Right atrium auricular region (tissue), 2 donors: Measurements from ENCODE around the gene ANKRD6. TPM values are rescaled to one million over a fixed set of nuclear protein-coding genes. Genes with fewer than 3 reads are reported as not detected.

Experiments
- DNase-seq: peaks from one replicate; pipeline ENCODE4 v3.0.0-alpha.2; 2019; ENCODE audit warnings: low spot score
- H3K27ac ChIP-seq, 2 donors: fragments of 200-600 bp; sonication (generic); 1 replicate in 1 of 2; 2 replicates in 1 of 2; pipeline ENCODE4 v1.5.1; 2016 to 2019
- H3K27me3 ChIP-seq, 2 donors: fragments of 200-600 bp; sonication (generic); one replicate each; pipeline versions ENCODE4 v1.5.1 to v1.6.0; 2017 to 2019
- H3K36me3 ChIP-seq: fragments of 200-600 bp; sonication (generic); one replicate; pipeline ENCODE4 v1.5.1; 2016
- H3K4me1 ChIP-seq, 2 donors: fragments of 200-600 bp; sonication (generic); one replicate each; pipeline versions ENCODE4 v1.5.1 to v1.6.0; 2017 to 2019
- H3K4me3 ChIP-seq, 2 donors: fragments of 200-600 bp; sonication (generic); 1 replicate in 1 of 2; 2 replicates in 1 of 2; pipeline ENCODE4 v1.5.1; 2017 to 2019; ENCODE audit warnings: mild to moderate bottlenecking in 1 of 2, moderate library complexity in 1 of 2
- H3K9me3 ChIP-seq, 2 donors: fragments of 200-600 bp; sonication (generic); one replicate each; pipeline ENCODE4 v1.5.1; 2019
- CTCF ChIP-seq, 2 donors: fragments of 200-600 bp; sonication (generic); IDR thresholded peaks; one replicate each; pipeline ENCODE4 v1.5.1; 2019; ENCODE audit warnings: antibody characterized with exemption in 2 of 2
- total RNA-seq, 2 donors: library from RNA; depleted of rRNA; stranded (reverse); fragments of >200 nt; gene quantifications; one replicate each; pipeline ENCODE4 v1.1.0, GENCODE V29; 2016

The ANKRD6 gene
- total RNA-seq, 2 donors from 2014 or later: 9.2 to 12.3 TPM

GRCh38 chr6:89596484-89596883 lies 163.5 kb downstream of the ANKRD6 start:
- no peak for DNase-seq
- TF ChIP-seq CTCF (IDR thresholded peaks at IDR 0.05): no peak
- peaks cover 0 to 5% of the 10 kb centered on the region in 2 donors for H3K4me1 ChIP-seq

GRCh38 chr6:89597372-89597771 lies 164.4 kb downstream of the ANKRD6 start:
- Histone ChIP-seq H3K27ac (no peak overlapping the region), H3K4me1 (peaks cover 0 to 5% of the 10 kb centered on the region in 2 donors), H3K27me3 (no peaks in the 10 kb centered on the region), H3K9me3 (no peaks in the 10 kb centered on the region), H3K36me3 (no peaks in the 10 kb centered on the region), H3K4me3 (no peak overlapping the region)
- no peak for TF ChIP-seq CTCF (IDR thresholded peaks at IDR 0.05)
- DNase-seq: no peak

More at GRCh38 chr6:89596484-89596883, 163.5 kb downstream of the ANKRD6 start:
- Histone ChIP-seq H3K36me3 (no peaks in the 10 kb centered on the region), H3K4me3 (no peak overlapping the region), H3K27ac (no peak overlapping the region), H3K9me3 (no peaks in the 10 kb centered on the region), H3K27me3 (no peaks in the 10 kb centered on the region)

GRCh38 chr6:89597988-89598387 lies 165.0 kb downstream of the ANKRD6 start:
- TF ChIP-seq CTCF (IDR thresholded peaks at IDR 0.05): no peak
- H3K27me3 ChIP-seq: no peaks in the 10 kb centered on the region
- no peak overlapping the region for H3K27ac ChIP-seq
- no peaks in the 10 kb centered on the region for H3K36me3 ChIP-seq
- H3K4me1 ChIP-seq: peaks cover 0 to 5% of the 10 kb centered on the region in 2 donors
- H3K9me3 ChIP-seq: no peaks in the 10 kb centered on the region
- H3K4me3 ChIP-seq: no peak overlapping the region
- DNase-seq: no peak

GRCh38 chr6:89599727-89600126 lies 166.8 kb downstream of the ANKRD6 start:
- H3K4me1 ChIP-seq: peaks cover 0 to 5% of the 10 kb centered on the region in 2 donors
- no peaks in the 10 kb centered on the region for H3K9me3 ChIP-seq
- H3K36me3 ChIP-seq: no peaks in the 10 kb centered on the region
- H3K4me3 ChIP-seq: no peak overlapping the region
- TF ChIP-seq CTCF (IDR thresholded peaks at IDR 0.05): no peak
- no peak for DNase-seq
- no peaks in the 10 kb centered on the region for H3K27me3 ChIP-seq
- no peak overlapping the region for H3K27ac ChIP-seq

- Histone ChIP-seq H3K27ac (no peak overlapping the region), H3K27me3 (no peaks in the 10 kb centered on the region), H3K4me3 (no peak overlapping the region), H3K9me3 (no peaks in the 10 kb centered on the region), H3K4me1 (peaks cover 0 to 5% of the 10 kb centered on the region in 2 donors), H3K36me3 (no peaks in the 10 kb centered on the region)
- no peak for TF ChIP-seq CTCF (IDR thresholded peaks at IDR 0.05)
- DNase-seq: no peak
These were observed 169.2 kb downstream of the ANKRD6 start for GRCh38 chr6:89602166-89602565.

- no peaks in the 10 kb centered on the region for H3K9me3 ChIP-seq
- no peaks in the 10 kb centered on the region for H3K36me3 ChIP-seq
- no peak overlapping the region for H3K4me3 ChIP-seq
- no peak for DNase-seq
- no peaks in the 10 kb centered on the region for H3K27me3 ChIP-seq
- peaks cover 0 to 5% of the 10 kb centered on the region in 2 donors for H3K4me1 ChIP-seq
- no peak for TF ChIP-seq CTCF (IDR thresholded peaks at IDR 0.05)
- H3K27ac ChIP-seq: no peak overlapping the region
These were observed 171.7 kb downstream of the ANKRD6 start for GRCh38 chr6:89604653-89605052.
